Measurements from ENCODE around the gene RANBP10. TPM values are rescaled to one million over a fixed set of nuclear protein-coding genes. Genes with fewer than 3 reads are reported as not detected.
"Not testable (repeated sequence)": the region's sequence is repeated elsewhere in the genome, so short reads cannot be mapped to it uniquely, and the experiment has no call there.

The RANBP10 gene
- total and polyA plus RNA-seq, 2 donors (not counting 3 experiments of a cell fraction or from before 2014, with no cell fraction given): 25.6 to 28.8 TPM

- H3K36me3 ChIP-seq (ENCODE audit: control insufficient read depth in 2 of 2, extremely low read depth in 1 of 2, insufficient read depth in 2 of 2, low read length in 2 of 2); H3K27me3 ChIP-seq (ENCODE audit: control insufficient read depth in 2 of 2, insufficient read depth in 2 of 2, low read length in 2 of 2); FAIRE-seq; dilution Hi-C loops (cut with MboI; ENCODE audit: extremely low pct_ligation_motif_present, low sequenced_read_pairs); H3K9me1 ChIP-seq (replicated peaks; ENCODE audit: control insufficient read depth, extremely low read depth, insufficient read depth, low read length); H2AFZ ChIP-seq (ENCODE audit: low read depth, low read length); H3K9me3 ChIP-seq (replicated peaks; ENCODE audit: control insufficient read depth, insufficient read depth, low read length); BruUV-seq (replicated peaks); H3K9ac ChIP-seq (replicated peaks; ENCODE audit: extremely low read depth, insufficient read depth, low read length); H3K4me2 ChIP-seq (ENCODE audit: insufficient read depth, low read length); H3K4me3 ChIP-seq (replicated peaks in 1 of 3; ENCODE audit: insufficient read depth in 1 of 3, low read depth in 1 of 3, low read length in 3 of 3); H3K27ac ChIP-seq (ENCODE audit: insufficient read depth, low read depth, low read length); intact Hi-C loops (cut with micrococcal nuclease); H4K20me1 ChIP-seq (replicated peaks; ENCODE audit: control insufficient read depth, extremely low read depth, insufficient read depth, low read length); DNase-seq (ENCODE audit: low read depth, low spot score); H3K4me1 ChIP-seq (ENCODE audit: control insufficient read depth, extremely low read depth, insufficient read depth, low read length): not testable (repeated sequence)
- CTCF ChIA-PET: interaction anchor here (1.3 kb wide), 1 partner anchor 165 kb away, joined by 3 read pairs; no protein-coding TSS in a partner anchor
- POLR2A ChIA-PET: interaction anchor here (0.7 kb wide), 1 partner anchor 15 kb away, joined by 4 read pairs; no protein-coding TSS in a partner anchor
- peaks cover 10% of the 10 kb centered on the region for H3K79me2 ChIP-seq (ENCODE audit: control insufficient read depth, insufficient read depth, low read length)
Measured at GRCh38 chr16:67837190-67837589, 30.8 kb upstream of the RANBP10 start.

GRCh38 chr16:67834242-67834614 lies 27.9 kb upstream of the RANBP10 start:
- peak overlapping the region; percentile 70 for H3K9ac ChIP-seq (replicated peaks; ENCODE audit: extremely low read depth, insufficient read depth, low read length)
- ChIA-PET CTCF (interaction anchor here (1.1 to 2.3 kb wide), 8 partner anchors 9 to 313 kb away, joined by 3 to 35 read pairs (median 7); partner anchors contain the start of genes RANBP10, RIPOR1 and TSNAXIP1), POLR2A (interaction anchor here (1.0 kb wide), 2 partner anchors 18 to 99 kb away, joined by 3 to 4 read pairs; no protein-coding TSS in a partner anchor)
- H3K9me1 ChIP-seq (replicated peaks; ENCODE audit: control insufficient read depth, extremely low read depth, insufficient read depth, low read length): no peaks in the 10 kb centered on the region
- intact Hi-C loops (cut with micrococcal nuclease): no loop called here
- peaks cover 7% of the 10 kb centered on the region for H3K4me1 ChIP-seq (ENCODE audit: control insufficient read depth, extremely low read depth, insufficient read depth, low read length)
- H3K4me2 ChIP-seq (ENCODE audit: insufficient read depth, low read length): peak overlapping the region; percentile 58
- DNase-seq (ENCODE audit: low read depth, low spot score) (no peak), FAIRE-seq (peak; percentile 62)
- H3K36me3 ChIP-seq (ENCODE audit: control insufficient read depth in 2 of 2, extremely low read depth in 1 of 2, insufficient read depth in 2 of 2, low read length in 2 of 2): peaks cover 4 to 25% of the 10 kb centered on the region in 2 experiments
- no TSS peak for BruUV-seq (replicated peaks)
- H3K27me3 ChIP-seq (ENCODE audit: control insufficient read depth in 2 of 2, insufficient read depth in 2 of 2, low read length in 2 of 2): no peaks in the 10 kb centered on the region
- H3K9me3 ChIP-seq (replicated peaks; ENCODE audit: control insufficient read depth, insufficient read depth, low read length): no peaks in the 10 kb centered on the region
- peak overlapping the region in 1 of 3 experiments; percentile 69 for H3K4me3 ChIP-seq (replicated peaks in 1 of 3; ENCODE audit: insufficient read depth in 1 of 3, low read depth in 1 of 3, low read length in 3 of 3)
- dilution Hi-C loops (cut with MboI; ENCODE audit: extremely low pct_ligation_motif_present, low sequenced_read_pairs): no loop called here
- peaks cover 11% of the 10 kb centered on the region for H3K79me2 ChIP-seq (ENCODE audit: control insufficient read depth, insufficient read depth, low read length)
- H3K27ac ChIP-seq (ENCODE audit: insufficient read depth, low read depth, low read length): no peak overlapping the region
- H2AFZ ChIP-seq (ENCODE audit: low read depth, low read length): peak overlapping the region; percentile 96
- no peak for TF ChIP-seq GATA2 (IDR thresholded peaks at IDR 0.05; ENCODE audit: insufficient read depth, insufficient read length, low read depth, low read length)
- TF ChIP-seq MAX (IDR thresholded peaks at IDR 0.05; ENCODE audit: insufficient read depth, insufficient read length): no peak
- H4K20me1 ChIP-seq (replicated peaks; ENCODE audit: control insufficient read depth, extremely low read depth, insufficient read depth, low read length): no peaks in the 10 kb centered on the region

Measured in endothelial cell of umbilical vein (primary cell).